ENCODE measurements around the gene B4GAT1. TPM values are rescaled to one million over a fixed set of nuclear protein-coding genes. Genes with fewer than 3 reads are reported as not detected.
"Not testable (repeated sequence)": the region's sequence is repeated elsewhere in the genome, so short reads cannot be mapped to it uniquely, and the experiment has no call there.

B4GAT1 gene
- 16.0 and 31.9 TPM in 2 replicates for total RNA-seq (ENCODE audit: low replicate concordance)
- long read RNA-seq, transcript B4GAT1-201 (2 exons, 2,072 nt), result major isoform, 16 of 17 reads
- long read RNA-seq, partial matches to known transcripts, result 0 of 17 reads
- long read RNA-seq, other reads (novel, unspliced or antisense), result 1 of 17 reads

- H3K27me3 Mint-ChIP-seq, result peaks cover 5% of the 10 kb centered on the region
- H3K36me3 Mint-ChIP-seq, result peaks cover 4% of the 10 kb centered on the region
- peaks cover 23% of the 10 kb centered on the region for H3K4me1 Mint-ChIP-seq (ENCODE audit: unreplicated experiment)
- H3K4me3 Mint-ChIP-seq, result peak within 1 kb of the TSS; percentile 97
- no peak for TF ChIP-seq CTCF (conservative IDR thresholded peaks at IDR 0.05)
- no peaks in the 10 kb centered on the region for H3K9me3 Mint-ChIP-seq
- peak; percentile 92 for DNase-seq (ENCODE audit: extremely low spot score, unreplicated experiment)
- peak within 1 kb of the TSS; percentile 99 for H3K27ac Mint-ChIP-seq
Measured at GRCh38 chr11:66347425-66348276, at the start of gene B4GAT1. B4GAT1 (minus strand) TSS chr11:66347629; CDS start chr11:66347545, 84 bp downstream.

- DNase-seq (ENCODE audit: extremely low spot score, unreplicated experiment), result no peak
Measured at GRCh38 chr11:66393954-66394353, 46.5 kb upstream of the B4GAT1 start.

DNA sequence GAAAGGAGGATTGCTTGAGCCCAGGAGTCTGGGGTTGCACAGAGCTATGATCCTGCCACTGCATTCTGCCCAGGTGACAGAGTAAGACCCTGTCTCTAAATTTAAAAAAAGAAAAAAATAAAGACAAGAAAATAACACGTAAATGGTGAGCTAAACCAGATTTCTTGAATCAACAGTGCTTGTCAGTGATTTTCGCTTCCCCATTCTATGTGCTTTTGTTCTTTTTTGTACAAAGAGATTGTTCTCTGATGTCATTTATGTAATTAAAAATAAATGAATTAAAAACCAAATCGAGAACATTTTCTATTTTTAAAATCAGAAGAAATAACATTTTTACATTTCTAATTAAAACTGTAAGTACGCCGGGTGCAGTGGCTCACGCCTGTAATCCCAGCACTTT, 43.9 kb upstream of the B4GAT1 start:
- peaks cover 2% of the 10 kb centered on the region for H3K4me1 Mint-ChIP-seq (ENCODE audit: unreplicated experiment)
- peaks cover 19% of the 10 kb centered on the region for H3K27me3 Mint-ChIP-seq
- no peak overlapping the region for H3K27ac Mint-ChIP-seq
- no peak for DNase-seq (ENCODE audit: extremely low spot score, unreplicated experiment)
- no peaks in the 10 kb centered on the region for H3K9me3 Mint-ChIP-seq
- TF ChIP-seq CTCF (conservative IDR thresholded peaks at IDR 0.05), result no peak
- no peaks in the 10 kb centered on the region for H3K36me3 Mint-ChIP-seq
- H3K4me3 Mint-ChIP-seq, result no peak overlapping the region

More at GRCh38 chr11:66393954-66394353, 46.5 kb upstream of the B4GAT1 start:
- no peaks in the 10 kb centered on the region for H3K9me3 Mint-ChIP-seq
- H3K4me3 Mint-ChIP-seq, result no peak overlapping the region
- TF ChIP-seq CTCF (conservative IDR thresholded peaks at IDR 0.05), result no peak
- H3K4me1 Mint-ChIP-seq (ENCODE audit: unreplicated experiment), result no peaks in the 10 kb centered on the region
- no peaks in the 10 kb centered on the region for H3K36me3 Mint-ChIP-seq
- peaks cover 24% of the 10 kb centered on the region for H3K27me3 Mint-ChIP-seq
- H3K27ac Mint-ChIP-seq, result no peak overlapping the region

DNA sequence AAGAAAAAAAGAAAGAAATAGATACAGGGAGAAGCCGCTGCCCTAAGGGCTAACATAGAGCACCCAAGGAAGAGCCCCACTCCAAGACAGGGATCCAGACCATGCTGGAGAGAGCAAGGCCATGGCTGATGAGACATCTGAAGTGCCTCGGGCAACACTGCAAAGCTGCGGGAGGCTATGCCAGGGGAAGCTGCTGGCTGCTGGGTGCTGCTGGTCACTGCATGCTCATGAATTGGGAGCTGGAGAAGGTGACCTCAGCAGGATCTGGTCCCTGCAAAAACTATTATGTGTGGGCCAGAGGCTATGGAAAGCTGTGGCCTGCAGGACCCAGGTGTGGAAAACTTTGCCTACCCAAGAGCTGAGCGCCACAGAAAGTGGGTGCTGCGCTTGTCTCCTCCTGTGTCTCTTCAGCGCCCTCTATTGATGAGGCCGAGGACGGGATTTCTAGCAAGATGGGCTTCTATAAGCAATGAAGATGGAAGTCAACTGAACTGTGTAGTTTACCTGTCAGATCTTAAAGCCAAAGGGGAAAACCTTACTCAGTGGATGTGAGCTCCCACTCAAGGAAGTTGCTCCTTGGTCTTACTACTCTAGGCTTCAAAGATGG, 41.5 kb upstream of the B4GAT1 start:
- Mint-ChIP-seq H3K4me3 (no peak overlapping the region), H3K4me1 (ENCODE audit: unreplicated experiment) (peaks cover 6% of the 10 kb centered on the region), H3K9me3 (no peaks in the 10 kb centered on the region), H3K27ac (no peak overlapping the region), H3K27me3 (peaks cover 16% of the 10 kb centered on the region), H3K36me3 (no peaks in the 10 kb centered on the region)
- TF ChIP-seq CTCF (conservative IDR thresholded peaks at IDR 0.05), result peak; percentile 72
- no peak for DNase-seq (ENCODE audit: extremely low spot score, unreplicated experiment)

DNA sequence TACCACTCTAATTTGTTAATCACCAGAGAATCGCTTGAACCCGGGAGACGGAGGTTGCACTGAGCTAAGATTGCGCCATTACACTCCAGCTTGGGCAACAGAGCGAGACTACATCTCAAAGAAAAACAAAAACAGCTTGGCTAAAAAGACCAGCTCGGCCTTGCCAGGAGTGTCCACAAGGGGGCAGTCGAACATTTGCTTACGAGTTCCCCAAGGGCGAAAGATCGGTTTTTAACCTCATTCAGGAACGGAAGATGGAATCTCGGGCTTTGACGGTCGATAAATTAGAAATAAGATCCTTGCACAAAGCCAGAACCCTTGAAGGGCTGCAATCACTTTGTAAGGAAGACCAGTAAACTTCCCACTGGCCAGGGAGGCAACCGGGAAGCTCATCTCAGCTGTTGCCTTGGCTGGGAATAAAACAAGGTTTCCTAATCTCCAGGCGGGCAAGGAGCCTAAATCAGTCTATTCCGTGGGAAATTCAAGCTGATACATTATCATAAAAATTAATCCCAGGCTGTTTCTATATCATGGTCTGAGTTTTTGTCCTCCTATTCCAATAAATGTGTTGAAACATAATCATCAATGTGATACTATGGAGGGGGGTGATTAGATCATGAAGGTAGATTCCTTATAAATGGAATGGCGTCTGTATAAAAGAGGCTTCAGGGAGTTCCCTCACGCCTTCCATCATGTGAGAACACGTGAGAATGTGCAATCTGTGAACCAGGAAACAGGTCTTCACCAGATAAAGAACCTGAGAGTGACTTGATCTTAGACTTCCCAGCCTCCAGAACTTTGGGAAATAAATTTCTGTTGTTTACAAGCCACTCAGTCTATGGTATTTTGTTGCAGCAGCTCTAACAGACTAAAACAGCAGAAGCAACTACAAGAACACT, 39.0 kb upstream of the B4GAT1 start:
- Mint-ChIP-seq H3K36me3 (no peaks in the 10 kb centered on the region), H3K4me3 (peak overlapping the region; percentile 50), H3K9me3 (no peaks in the 10 kb centered on the region), H3K27me3 (peaks cover 11% of the 10 kb centered on the region), H3K4me1 (ENCODE audit: unreplicated experiment) (peaks cover 6% of the 10 kb centered on the region), H3K27ac (no peak overlapping the region)
- DNase-seq (ENCODE audit: extremely low spot score, unreplicated experiment), result peak; percentile 88
- peak; percentile 98 for TF ChIP-seq CTCF (conservative IDR thresholded peaks at IDR 0.05)

DNA sequence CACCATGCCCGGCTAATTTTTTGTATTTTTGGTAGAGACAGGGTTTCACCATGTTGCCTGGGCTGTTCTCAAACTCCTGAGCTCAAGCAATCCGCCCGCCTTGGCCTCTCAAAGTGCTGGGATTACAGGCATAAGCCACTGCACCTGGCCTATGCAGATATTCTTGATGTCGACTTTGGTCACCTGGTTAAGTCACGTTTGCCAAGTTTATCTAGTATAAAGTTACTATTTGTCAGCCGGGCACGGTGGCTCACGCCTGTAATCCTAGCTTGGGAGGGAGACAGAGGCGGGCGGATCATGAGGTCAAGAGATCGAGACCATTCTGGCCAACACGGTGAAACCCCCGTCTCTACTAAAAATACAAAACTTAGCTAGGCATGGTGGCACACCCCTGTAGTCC, 36.9 kb upstream of the B4GAT1 start:
- H3K27ac Mint-ChIP-seq; H3K4me3 Mint-ChIP-seq; H3K27me3 Mint-ChIP-seq; DNase-seq (ENCODE audit: extremely low spot score, unreplicated experiment); H3K9me3 Mint-ChIP-seq; H3K36me3 Mint-ChIP-seq: not testable (repeated sequence)
- peaks cover 10% of the 10 kb centered on the region for H3K4me1 Mint-ChIP-seq (ENCODE audit: unreplicated experiment)

GRCh38 chr11:66380264-66380663, 32.8 kb upstream of the B4GAT1 start:
- DNase-seq (ENCODE audit: extremely low spot score, unreplicated experiment); H3K27me3 Mint-ChIP-seq; H3K4me3 Mint-ChIP-seq; H3K9me3 Mint-ChIP-seq; H3K27ac Mint-ChIP-seq; H3K36me3 Mint-ChIP-seq; H3K4me1 Mint-ChIP-seq (ENCODE audit: unreplicated experiment): not testable (repeated sequence)

Measured in type B pancreatic cell (in vitro differentiated cells).